ENCODE results near the gene C18orf63.
"Not testable (repeated sequence)": the region's sequence is repeated elsewhere in the genome, so short reads cannot be mapped to it uniquely, and the experiment has no call there.

Gene C18orf63

GRCh38 chr18:74286106-74286855 is 29.4 kb upstream of the C18orf63 start:
- DNase-seq (ENCODE audit: low read depth) = peak; percentile 52

DNA sequence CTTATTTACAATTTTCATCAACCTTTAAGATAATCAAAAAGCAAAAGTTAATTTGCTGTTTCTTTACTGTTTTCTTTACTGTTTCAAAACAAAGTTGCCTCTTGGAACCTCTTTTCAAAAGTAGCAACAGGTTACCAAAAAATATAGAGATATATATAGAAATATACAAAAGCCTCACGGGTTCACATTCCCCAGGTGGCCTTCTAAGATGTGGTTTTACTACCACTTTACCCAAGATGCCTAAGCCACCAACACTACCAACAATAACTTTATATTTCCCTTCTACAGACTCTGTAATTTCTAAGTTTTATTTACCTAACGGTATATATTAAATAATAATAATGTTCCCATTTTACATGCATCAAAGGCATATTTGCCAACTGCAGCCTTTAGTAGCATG is 28.8 kb upstream of the C18orf63 start:
- no peak for DNase-seq (ENCODE audit: low read depth)

- DNase-seq (ENCODE audit: low read depth) = no peak
Measured at GRCh38 chr18:74288041-74288440, 27.6 kb upstream of the C18orf63 start.

- peak; percentile 21 for DNase-seq (ENCODE audit: low read depth)
Measured at GRCh38 chr18:74288730-74289129, 26.9 kb upstream of the C18orf63 start.

DNA sequence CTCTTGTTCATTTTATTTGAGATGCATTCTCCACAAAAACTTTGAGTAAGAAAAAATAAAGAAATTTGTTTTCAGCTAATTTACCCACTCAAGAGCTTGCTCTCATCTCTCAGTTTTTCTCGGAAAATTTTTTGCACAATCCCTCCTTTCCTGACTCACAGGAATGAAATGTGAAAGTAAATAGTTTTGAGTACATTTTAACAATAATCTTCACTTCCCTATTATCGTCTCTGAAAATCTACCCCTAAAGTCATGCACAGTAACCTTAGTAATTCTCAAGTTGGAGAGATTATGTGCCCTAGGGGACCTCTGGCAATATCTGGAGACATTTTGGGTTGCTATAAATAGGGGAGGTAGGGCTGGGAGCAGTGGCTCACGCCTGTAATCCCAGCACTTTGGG is 26.5 kb upstream of the C18orf63 start:
- DNase-seq (ENCODE audit: low read depth) = peak; percentile 56

GRCh38 chr18:74290021-74290420 is 25.6 kb upstream of the C18orf63 start:
- DNase-seq (ENCODE audit: low read depth) = peak; percentile 21

- DNase-seq (ENCODE audit: low read depth) = peak; percentile 36
Measured at GRCh38 chr18:74290794-74291471, 24.7 kb upstream of the C18orf63 start.

DNA sequence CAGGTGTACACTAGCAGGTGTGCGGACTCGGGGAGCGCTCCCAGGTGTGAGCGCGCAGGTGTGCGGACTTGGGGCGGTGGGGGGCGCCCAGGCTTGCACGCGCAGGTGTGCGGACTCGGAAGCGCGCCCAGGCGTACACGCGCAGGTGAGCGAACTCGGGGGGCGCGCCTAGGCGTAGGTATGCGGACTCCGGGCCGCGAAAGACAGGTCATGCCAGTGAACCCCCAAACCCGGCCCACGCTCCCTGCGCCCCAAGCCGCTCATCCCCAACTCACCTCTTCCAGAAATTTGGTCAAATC is 24.2 kb upstream of the C18orf63 start:
- no peak for DNase-seq (ENCODE audit: low read depth)

DNA sequence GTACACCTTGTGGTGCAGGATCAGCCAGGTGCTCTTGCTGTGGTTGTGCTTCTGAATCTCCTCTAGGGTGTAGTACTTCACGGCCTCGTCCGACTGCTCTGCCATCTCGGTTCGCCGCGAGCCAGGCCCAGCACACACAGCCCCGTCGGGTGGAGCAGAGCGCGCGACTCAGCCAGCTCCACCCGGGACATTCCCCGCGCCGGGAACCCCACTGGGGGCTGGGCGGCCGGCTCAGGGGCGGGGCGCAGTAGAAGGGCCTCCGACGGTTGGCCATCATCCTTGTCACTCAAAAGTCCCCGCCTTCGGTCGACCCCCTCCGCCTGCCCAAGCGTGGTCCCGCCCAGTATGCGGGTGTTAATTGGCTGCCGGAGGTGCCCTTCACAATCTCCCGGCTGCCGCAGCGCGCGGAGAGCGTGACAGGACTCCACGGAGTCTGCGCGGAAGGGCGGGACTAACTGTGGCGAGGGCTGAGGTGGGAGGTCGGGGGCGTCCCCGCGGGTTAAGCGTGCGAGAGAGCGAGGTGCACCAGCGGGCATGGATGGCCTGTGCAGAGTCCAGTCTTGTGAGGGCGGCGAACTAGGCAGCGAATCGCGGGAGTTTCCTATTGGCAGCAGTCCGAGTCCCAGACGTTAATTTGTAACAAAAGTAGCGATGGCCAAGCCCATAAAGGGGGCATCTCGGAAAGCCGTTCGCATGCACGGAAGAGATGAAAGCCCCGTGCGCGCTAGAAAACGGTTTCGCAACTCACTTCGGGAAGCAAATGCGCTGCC is 23.7 kb upstream of the C18orf63 start, which contains the start of gene CYB5A:
Gene CYB5A, minus strand, starts transcription at position 193 of the 770 bp plus-strand sequence. Its CDS starts 88 bp downstream, at position 105.
- peak; percentile 93 for DNase-seq (ENCODE audit: low read depth)

DNA sequence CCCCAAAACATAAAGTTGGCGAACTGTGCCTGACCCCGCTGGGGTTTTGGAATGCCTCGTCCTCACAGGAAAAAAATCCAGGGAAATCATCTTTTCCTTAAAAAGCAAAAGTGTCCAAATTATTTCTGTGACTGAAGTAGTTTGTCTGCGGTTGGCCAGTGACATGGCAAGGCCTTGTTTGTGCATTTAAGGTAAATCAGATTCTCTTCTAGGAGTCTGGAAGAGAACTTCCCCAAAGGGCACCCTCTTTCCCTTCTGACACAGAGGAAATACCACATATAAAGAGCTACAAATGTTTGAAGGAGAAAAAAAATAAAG is 23.1 kb upstream of the C18orf63 start:
- DNase-seq (ENCODE audit: low read depth) = no peak

- DNase-seq (ENCODE audit: low read depth) = not testable (repeated sequence)
Measured at GRCh38 chr18:74292982-74293381, 22.7 kb upstream of the C18orf63 start.

- DNase-seq (ENCODE audit: low read depth) = peak; percentile 37
Measured at GRCh38 chr18:74294526-74294925, 21.1 kb upstream of the C18orf63 start.

DNA sequence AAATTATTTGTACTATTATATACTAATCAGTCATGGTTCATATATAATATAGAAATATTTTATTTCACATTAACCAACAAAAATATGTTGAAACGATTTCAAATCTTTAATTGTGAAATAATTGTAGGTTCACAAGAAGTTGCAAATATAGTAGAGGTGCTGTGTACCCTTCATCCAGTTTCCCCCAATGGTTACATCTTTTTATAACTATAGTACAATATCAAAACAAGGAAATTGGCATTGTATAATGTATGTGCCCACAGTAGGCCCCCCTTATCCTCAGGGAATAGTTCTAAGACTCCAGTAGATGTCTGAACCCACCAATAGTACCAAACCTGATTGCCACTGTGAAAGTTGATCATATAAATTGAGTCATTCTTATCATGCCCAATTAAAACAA is 16.5 kb upstream of the C18orf63 start:
- DNase-seq (ENCODE audit: low read depth) = no peak

DNA sequence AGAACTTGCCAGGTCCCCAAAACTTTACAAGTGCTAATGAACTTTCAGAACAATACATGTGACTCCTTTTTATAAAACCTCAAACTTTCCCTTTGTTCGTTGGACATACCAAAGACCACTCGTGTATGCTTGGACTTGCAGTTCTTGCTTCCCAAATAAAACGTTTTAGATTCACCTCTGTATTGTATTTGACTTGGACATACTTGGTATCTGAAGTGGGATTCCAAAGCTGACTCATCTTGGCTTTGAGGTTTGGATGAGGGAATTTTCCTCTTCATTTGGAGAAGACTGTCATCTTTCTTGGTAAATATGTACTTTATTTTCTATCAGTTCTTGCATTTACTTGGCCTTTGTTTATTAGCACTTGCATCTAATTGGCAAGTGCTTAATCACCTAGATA is 15.9 kb upstream of the C18orf63 start:
- DNase-seq (ENCODE audit: low read depth) = peak; percentile 67

- DNase-seq (ENCODE audit: low read depth) = no peak
Measured at GRCh38 chr18:74303306-74303705, 12.3 kb upstream of the C18orf63 start.

DNA sequence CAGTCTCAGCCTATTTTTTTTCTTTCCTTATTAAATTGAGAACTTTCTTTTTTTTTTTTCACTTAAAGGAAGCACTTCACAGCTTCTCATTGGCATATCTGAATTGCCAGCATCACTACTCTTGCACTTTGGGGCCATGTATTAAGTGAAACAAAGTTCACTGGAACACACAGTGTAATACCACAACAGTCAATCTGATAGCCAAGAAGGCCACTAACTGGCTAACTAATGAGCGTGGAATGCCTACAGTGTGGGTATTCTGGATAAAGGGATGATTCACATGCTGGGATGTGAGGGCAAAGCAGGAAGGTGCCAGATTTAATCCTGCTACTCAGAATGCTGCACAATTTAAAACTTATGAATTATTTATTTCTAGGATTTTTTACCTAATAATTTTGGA is 11.7 kb upstream of the C18orf63 start:
- peak; percentile 83 for DNase-seq (ENCODE audit: low read depth)

DNA sequence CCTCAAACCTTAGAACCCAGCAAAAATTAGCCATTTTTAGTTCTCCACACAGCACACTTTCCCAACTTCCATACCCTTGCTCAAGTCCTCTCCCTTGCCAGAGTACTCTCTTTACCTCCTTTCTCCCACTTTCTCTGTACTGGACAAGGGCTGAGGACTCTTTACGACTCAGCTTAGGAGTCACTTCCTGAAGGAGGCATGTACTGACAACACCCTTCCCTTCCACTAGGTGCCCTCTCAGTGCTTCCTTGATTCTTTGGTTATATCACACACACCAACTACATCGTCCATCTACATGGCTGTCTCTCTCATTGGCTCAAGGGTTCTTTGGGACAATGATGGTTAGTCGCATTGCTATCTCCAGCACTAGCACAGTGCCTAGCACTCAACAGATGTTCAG is 5.2 kb upstream of the C18orf63 start:
- DNase-seq (ENCODE audit: low read depth) = peak; percentile 66

GRCh38 chr18:74311000-74311399 is 4.6 kb upstream of the C18orf63 start:
- DNase-seq (ENCODE audit: low read depth) = no peak

- DNase-seq (ENCODE audit: low read depth) = no peak
Measured at GRCh38 chr18:74314759-74315463, 728 bp upstream of the C18orf63 start.

DNA sequence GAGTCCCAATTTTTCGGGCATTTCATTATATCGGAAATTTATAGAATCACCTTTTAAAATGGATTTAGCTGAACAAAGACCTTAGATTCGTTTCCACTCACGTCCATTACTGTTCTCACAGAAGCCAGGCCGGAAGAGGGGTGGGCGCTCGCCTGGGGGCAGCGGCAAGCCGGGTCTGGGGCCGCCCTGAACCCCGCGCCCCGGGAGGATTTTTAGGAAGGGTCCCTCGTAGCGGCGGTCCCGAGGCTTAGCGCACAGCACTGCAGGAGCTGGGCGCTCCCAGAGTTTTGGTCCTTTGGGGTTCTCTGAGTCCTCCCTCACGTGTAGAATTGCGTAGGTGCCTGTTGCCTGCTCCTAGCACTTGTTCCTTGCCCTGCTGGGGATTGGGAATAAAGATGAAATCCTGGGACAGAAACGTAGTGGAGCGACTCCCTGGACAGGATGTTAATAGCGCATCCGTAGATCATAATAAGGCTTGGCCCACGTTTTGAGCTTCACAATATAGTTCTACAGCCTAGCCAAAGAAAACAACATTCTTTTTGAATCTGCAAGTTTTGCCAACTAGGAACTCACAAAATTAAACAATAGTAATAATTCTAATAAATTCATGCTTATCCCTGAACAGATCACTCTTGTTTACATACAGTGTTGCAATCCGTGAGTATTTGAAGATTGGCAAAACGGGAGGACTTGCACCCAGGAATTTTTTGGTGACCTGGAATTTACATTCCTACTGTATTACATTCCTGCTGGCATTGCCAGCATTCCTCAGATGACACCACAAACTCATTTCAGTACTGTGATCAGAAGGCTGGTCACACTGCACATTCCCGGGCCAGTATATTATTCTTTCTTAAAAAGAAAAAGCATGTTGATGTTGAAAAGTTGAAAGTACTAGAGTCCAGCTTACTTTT is 875 bp downstream of the C18orf63 start:
- DNase-seq (ENCODE audit: low read depth) = peak; percentile 88

- DNase-seq (ENCODE audit: low read depth) = no peak
Measured at GRCh38 chr18:74326231-74326630, 10.6 kb downstream of the C18orf63 start.
